ENCODE results near the gene TRNAU1AP. TPM values are rescaled to one million over a fixed set of nuclear protein-coding genes. Genes with fewer than 3 reads are reported as not detected.
"Not testable (repeated sequence)": the region's sequence is repeated elsewhere in the genome, so short reads cannot be mapped to it uniquely, and the experiment has no call there.

The TRNAU1AP gene
- total RNA-seq, 4 donors from 2014 or later: 14.8 to 26.6 (median 20.6) TPM

GRCh38 chr1:28595412-28596191 is 42.7 kb downstream of the TRNAU1AP start:
- intact Hi-C loops (cut with DNase I): no loop called here
- WGBS, 2 donors: 96 to 97% methylated on average over 10 of the region's 10 CpGs
- DNase-seq: no peak
- H3K27ac ChIP-seq: no peak overlapping the region
- no peaks in the 10 kb centered on the region for H3K27me3 ChIP-seq
- no peak overlapping the region for H3K4me3 ChIP-seq (replicated peaks in 1 of 3)
- TF ChIP-seq, protein P1, sequence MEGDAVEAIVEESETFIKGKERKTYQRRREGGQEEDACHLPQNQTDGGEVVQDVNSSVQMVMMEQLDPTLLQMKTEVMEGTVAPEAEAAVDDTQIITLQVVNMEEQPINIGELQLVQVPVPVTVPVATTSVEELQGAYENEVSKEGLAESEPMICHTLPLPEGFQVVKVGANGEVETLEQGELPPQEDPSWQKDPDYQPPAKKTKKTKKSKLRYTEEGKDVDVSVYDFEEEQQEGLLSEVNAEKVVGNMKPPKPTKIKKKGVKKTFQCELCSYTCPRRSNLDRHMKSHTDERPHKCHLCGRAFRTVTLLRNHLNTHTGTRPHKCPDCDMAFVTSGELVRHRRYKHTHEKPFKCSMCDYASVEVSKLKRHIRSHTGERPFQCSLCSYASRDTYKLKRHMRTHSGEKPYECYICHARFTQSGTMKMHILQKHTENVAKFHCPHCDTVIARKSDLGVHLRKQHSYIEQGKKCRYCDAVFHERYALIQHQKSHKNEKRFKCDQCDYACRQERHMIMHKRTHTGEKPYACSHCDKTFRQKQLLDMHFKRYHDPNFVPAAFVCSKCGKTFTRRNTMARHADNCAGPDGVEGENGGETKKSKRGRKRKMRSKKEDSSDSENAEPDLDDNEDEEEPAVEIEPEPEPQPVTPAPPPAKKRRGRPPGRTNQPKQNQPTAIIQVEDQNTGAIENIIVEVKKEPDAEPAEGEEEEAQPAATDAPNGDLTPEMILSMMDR (IDR thresholded peaks at IDR 0.05): no peak
- TF ChIP-seq POLR2A (IDR thresholded peaks at IDR 0.05): no peak
- peaks cover 3 to 4% of the 10 kb centered on the region in 2 donors for H3K4me1 ChIP-seq
- H3K9me3 ChIP-seq: no peaks in the 10 kb centered on the region
- H3K36me3 ChIP-seq: no peaks in the 10 kb centered on the region

DNA sequence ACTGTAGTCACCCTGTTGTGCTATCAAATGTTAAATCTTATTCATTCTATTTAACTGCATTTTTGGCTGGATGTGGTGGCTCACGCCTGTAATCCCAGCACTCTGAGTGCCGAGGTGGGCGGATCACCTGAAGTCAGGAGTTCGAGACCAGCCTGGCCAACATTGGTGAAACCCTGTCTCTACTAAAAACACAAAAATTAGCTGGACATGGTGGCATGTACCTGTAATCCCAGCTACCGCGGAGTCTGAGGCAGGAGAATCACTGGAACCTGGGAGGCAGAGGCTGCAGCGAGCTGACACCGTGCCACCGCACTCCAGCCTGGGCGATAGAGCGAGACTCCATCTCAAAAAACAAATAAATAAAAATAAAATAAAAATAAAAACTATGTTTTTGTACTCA is 43.4 kb downstream of the TRNAU1AP start:
- H3K36me3 ChIP-seq; H3K27ac ChIP-seq; H3K4me1 ChIP-seq; H3K27me3 ChIP-seq; DNase-seq; H3K4me3 ChIP-seq (replicated peaks in 1 of 3); H3K9me3 ChIP-seq; intact Hi-C loops (cut with DNase I): not testable (repeated sequence)
- WGBS, 2 donors: 95 to 98% methylated on average over 11 of the region's 11 CpGs

- Histone ChIP-seq H3K4me3 (replicated peaks in 1 of 3) (no peak overlapping the region), H3K4me1 (no peaks in the 10 kb centered on the region), H3K9me3 (no peaks in the 10 kb centered on the region), H3K27me3 (no peaks in the 10 kb centered on the region), H3K27ac (no peak overlapping the region), H3K36me3 (peaks cover 6 to 17% of the 10 kb centered on the region in 2 donors)
- intact Hi-C loops (cut with DNase I): loop anchor here (5.0 kb wide), 2 partner anchors 84 to 244 kb away; no protein-coding TSS in a partner anchor
- no peak for DNase-seq
- TF ChIP-seq, protein P1 (IDR thresholded peaks at IDR 0.05): no peak
- TF ChIP-seq POLR2A (IDR thresholded peaks at IDR 0.05): no peak
- 66 to 84% methylated on average over 3 of the region's 3 CpGs for WGBS, 2 donors
Measured at GRCh38 chr1:28601696-28602095, 48.8 kb downstream of the TRNAU1AP start.

DNA sequence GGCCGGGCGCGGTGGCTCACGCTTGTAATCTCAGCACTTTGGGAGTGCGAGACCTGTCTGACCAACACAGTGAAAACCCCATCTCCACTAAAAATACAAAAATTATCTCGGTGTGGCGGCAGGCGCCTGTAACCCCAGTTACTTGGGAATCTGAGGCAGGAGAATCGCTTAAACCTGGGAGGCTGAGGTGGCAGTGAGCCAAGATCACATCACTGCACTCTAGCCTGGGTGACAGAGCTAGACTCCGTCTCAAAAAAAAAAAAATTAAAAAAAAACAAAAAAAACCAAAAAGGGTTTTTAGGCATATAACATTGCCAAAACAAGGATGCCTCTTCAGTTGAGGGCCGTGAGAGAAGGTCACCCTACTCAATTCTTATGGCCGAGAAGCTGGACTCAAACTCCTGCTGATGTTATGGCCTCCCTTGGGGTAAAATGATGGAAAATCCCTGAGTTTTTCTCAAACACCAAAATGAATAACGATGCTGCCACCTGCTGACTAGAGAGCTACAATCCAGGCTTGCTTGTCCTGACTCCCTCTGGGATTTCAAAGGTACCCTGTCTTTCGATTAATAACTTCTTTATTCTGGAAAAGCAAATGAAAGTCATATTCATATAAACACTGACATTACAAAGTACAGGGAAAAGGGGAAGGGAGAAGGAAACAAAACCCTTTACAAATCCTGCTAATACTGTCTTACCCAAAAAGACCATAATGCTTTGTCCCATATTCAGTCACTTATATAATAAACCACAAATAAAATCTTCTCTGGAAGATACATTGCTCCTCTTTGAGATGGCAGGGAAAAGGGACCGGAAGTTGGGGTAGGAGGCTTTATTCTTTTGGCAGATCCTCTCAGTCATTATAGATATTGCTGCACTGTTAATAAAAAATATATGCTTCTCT is 49.9 kb downstream of the TRNAU1AP start:
- WGBS, 2 donors: 69 to 73% methylated on average over 15 of the region's 15 CpGs
- intact Hi-C loops (cut with DNase I): loop anchor here (5.0 kb wide), 2 partner anchors 85 to 245 kb away; no protein-coding TSS in a partner anchor
- Histone ChIP-seq H3K9me3 (no peaks in the 10 kb centered on the region), H3K27me3 (no peaks in the 10 kb centered on the region), H3K4me1 (no peaks in the 10 kb centered on the region), H3K36me3 (peaks cover 6 to 25% of the 10 kb centered on the region in 2 donors), H3K27ac (no peak overlapping the region), H3K4me3 (replicated peaks in 1 of 3) (no peak overlapping the region)
- peak; percentile 67 to 69 for DNase-seq
- TF ChIP-seq, protein P1 (IDR thresholded peaks at IDR 0.05): peak in 4 of 6 experiments; percentile 59 to 81 (median 68)
- TF ChIP-seq POLR2A (IDR thresholded peaks at IDR 0.05): no peak

- intact Hi-C loops (cut with DNase I): loop anchor here (5.0 kb wide), 2 partner anchors 87 to 247 kb away; no protein-coding TSS in a partner anchor
- H3K36me3 ChIP-seq: peaks cover 6 to 27% of the 10 kb centered on the region in 2 donors
- no peak overlapping the region for H3K27ac ChIP-seq
- H3K4me1 ChIP-seq: no peaks in the 10 kb centered on the region
- no peaks in the 10 kb centered on the region for H3K9me3 ChIP-seq
- no peak for TF ChIP-seq POLR2A (IDR thresholded peaks at IDR 0.05)
- TF ChIP-seq, protein P1 (IDR thresholded peaks at IDR 0.05): no peak
- H3K4me3 ChIP-seq (replicated peaks in 1 of 3): no peak overlapping the region
- 70 to 85% methylated on average over 5 of the region's 5 CpGs for WGBS, 2 donors
- no peaks in the 10 kb centered on the region for H3K27me3 ChIP-seq
- no peak for DNase-seq
Measured at GRCh38 chr1:28604411-28604810, 51.5 kb downstream of the TRNAU1AP start.
